Naive thymus-derived CD4-positive, alpha-beta T cell (primary cell): ENCODE measurements around the gene HOXD11. TPM values are rescaled to one million over a fixed set of nuclear protein-coding genes. Genes with fewer than 3 reads are reported as not detected.

Experiments
- ATAC-seq: fragments of 150-1000 bp; cut with Tn5 transposase; 2 replicates; pipeline ENCODE4 v1.10.0; 2021; ENCODE audit warnings: mild to moderate bottlenecking, moderate library complexity
- CTCF ChIA-PET: fragments of 350-600 bp; sonication (Branson Sonifier 250); formaldehyde crosslinking; loops from one replicate; lab custom pipeline; 2021; ENCODE audit warnings: antibody characterized with exemption; lab: Charles Lee
- POLR2A ChIA-PET: fragments of 350-600 bp; sonication (Branson Sonifier 250); formaldehyde crosslinking; loops from one replicate; lab custom pipeline; 2021; ENCODE audit warnings: antibody characterized with exemption, inconsistent platforms; lab: Charles Lee
- DNase-seq, 9 donors: peaks; one replicate each; pipeline versions ENCODE4 v3.0.0 to v3.0.0-alpha.2; 2020 to 2022; ENCODE audit warnings: mixed read lengths in 1 of 9
- H3K27ac ChIP-seq: one replicate; pipeline ENCODE4 v1.7.0; 2013; ENCODE audit warnings: mild to moderate bottlenecking, low read depth, low read length, moderate library complexity
- H3K27me3 ChIP-seq, 2 donors: one replicate each; pipeline ENCODE4 v1.7.0; 2013; ENCODE audit warnings: low read length in 2 of 2, mild to moderate bottlenecking in 2 of 2, moderate library complexity in 2 of 2; ENCODE audit not compliant: control insufficient read depth in 2 of 2, insufficient read depth in 2 of 2
- H3K36me3 ChIP-seq, 3 experiments: 1 replicate in 2 of 3; 2 replicates in 1 of 3; pipeline ENCODE4 v1.7.0; 2013; ENCODE audit warnings: low read length in 3 of 3, mild to moderate bottlenecking in 3 of 3, moderate library complexity in 1 of 3; ENCODE audit not compliant: insufficient read depth in 3 of 3, control insufficient read depth in 2 of 3
- H3K4me1 ChIP-seq, 2 donors: one replicate each; pipeline ENCODE4 v1.7.0; 2013; ENCODE audit warnings: low read length in 2 of 2, mild to moderate bottlenecking in 2 of 2, moderate library complexity in 1 of 2; ENCODE audit not compliant: control insufficient read depth in 2 of 2, insufficient read depth in 2 of 2
- H3K4me3 ChIP-seq: 2 replicates; pipeline ENCODE4 v1.7.0; 2013; ENCODE audit warnings: mild to moderate bottlenecking, low read length
- H3K9me3 ChIP-seq, 3 experiments: 1 replicate in 2 of 3; 2 replicates in 1 of 3; pipeline ENCODE4 v1.7.0; 2013; ENCODE audit warnings: low read length in 3 of 3; ENCODE audit not compliant: control insufficient read depth in 2 of 3
- H3K27ac Mint-ChIP-seq, 9 donors: one replicate each; pipeline ENCODE4 v1.8.0; 2020 to 2022; ENCODE audit warnings: mixed read lengths in 9 of 9, mild to moderate bottlenecking in 8 of 9, moderate library complexity in 5 of 9, inconsistent platforms in 2 of 9
- H3K27me3 Mint-ChIP-seq, 5 donors: one replicate each; pipeline ENCODE4 v1.8.0; 2021 to 2022; ENCODE audit warnings: mixed read lengths in 5 of 5, mild to moderate bottlenecking in 1 of 5
- H3K36me3 Mint-ChIP-seq, 5 donors: one replicate each; pipeline ENCODE4 v1.8.0; 2020 to 2022; ENCODE audit warnings: mixed read lengths in 5 of 5, mild to moderate bottlenecking in 3 of 5, inconsistent platforms in 1 of 5
- H3K4me1 Mint-ChIP-seq, 7 donors: one replicate each; pipeline ENCODE4 v1.8.0; 2020 to 2022; ENCODE audit warnings: mixed read lengths in 7 of 7, mild to moderate bottlenecking in 3 of 7, inconsistent platforms in 1 of 7
- H3K4me3 Mint-ChIP-seq, 10 donors: one replicate each; pipeline ENCODE4 v1.8.0; 2020 to 2022; ENCODE audit warnings: mild to moderate bottlenecking in 10 of 10, mixed read lengths in 10 of 10, moderate library complexity in 6 of 10, inconsistent platforms in 2 of 10
- H3K9me3 Mint-ChIP-seq, 11 donors: one replicate each; pipeline ENCODE4 v1.8.0; 2020 to 2022; ENCODE audit warnings: mixed read lengths in 11 of 11, mild to moderate bottlenecking in 4 of 11, inconsistent platforms in 1 of 11, moderate library complexity in 1 of 11
- intact Hi-C, 2 donors: fragments of 100-400 bp; cut with micrococcal nuclease; formaldehyde crosslinking; loops; one replicate each; pipeline ENCODE4 v1.15.1; 2023
- polyA plus RNA-seq, 2 donors: library from polyadenylated mRNA; unstranded; fragments of 300-500 nt; fragmentation: Illumina TruSeq; gene quantifications; one replicate each; pipeline ENCODE4 v1.2.3, GENCODE V29; 2021
- total RNA-seq, 6 experiments: library from RNA in 5 of 6; stranded (reverse) in 5 of 6; gene quantifications; 1 replicate in 5 of 6; 2 replicates in 1 of 6; pipeline ENCODE4 v1.2.3 and lab custom pipeline; 2021 to 2026

HOXD11 gene
- total and polyA plus RNA-seq, 7 experiments from 2014 or later, result not detected

DNA sequence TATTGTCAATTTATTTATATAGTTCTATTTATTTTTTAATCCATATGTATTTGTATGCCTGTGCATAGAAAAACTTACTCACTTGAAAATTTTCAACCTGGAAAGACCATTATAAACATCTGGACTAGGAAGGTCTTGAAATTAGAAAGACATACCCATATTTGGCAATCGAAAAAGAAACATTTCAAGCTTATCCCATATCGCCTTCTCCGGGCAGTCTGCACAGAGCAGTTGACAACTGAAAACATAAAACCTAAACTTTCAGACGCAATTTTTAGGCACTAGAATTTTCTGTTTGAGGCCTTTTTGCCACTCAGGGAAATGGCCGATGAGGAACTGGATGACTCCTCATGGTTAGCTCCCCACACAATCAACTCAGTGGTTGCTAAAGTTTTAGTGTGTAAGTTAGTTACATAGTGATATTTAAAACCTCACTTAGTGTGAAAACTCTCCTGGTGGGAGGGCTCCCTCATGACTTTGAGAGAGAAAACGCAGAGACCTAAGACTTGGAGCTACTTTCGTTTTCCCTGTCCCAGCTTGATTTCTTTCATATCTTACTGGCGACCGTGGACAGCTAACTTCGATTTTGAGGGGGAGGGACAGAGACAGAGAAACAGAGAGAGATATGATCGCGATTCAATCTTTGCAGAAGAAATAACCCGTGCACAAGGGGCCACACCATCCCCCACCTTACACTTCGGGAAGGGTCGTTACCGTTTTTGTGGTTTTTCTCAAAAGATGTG lies 10.7 kb upstream of the HOXD11 start:
- DNase-seq, result no peak
- no peak for ATAC-seq
- intact Hi-C loops, result loop anchor here (2.0 to 5.0 kb wide), 5 partner anchors 36 to 1394 kb away; no protein-coding TSS in a partner anchor
- Histone ChIP-seq H3K27me3 (peaks cover 43 to 59% of the 10 kb centered on the region in 2 donors), H3K27ac (no peak overlapping the region), H3K4me1 (peaks cover 14 to 18% of the 10 kb centered on the region in 2 donors), H3K4me3 (peak overlapping the region; percentile 35), H3K36me3 (no peaks in the 10 kb centered on the region), H3K9me3 (peaks cover 0 to 4% (median 0%) of the 10 kb centered on the region in 3 experiments)
- peak overlapping the region; percentile 72 to 86 (median 76) for H3K4me3 Mint-ChIP-seq
- CTCF ChIA-PET, result interaction anchor here (0.5 to 1.9 kb wide), 4 partner anchors 59 to 845 kb away, joined by 3 to 6 read pairs (median 4); no protein-coding TSS in a partner anchor
- H3K27me3 Mint-ChIP-seq, result peaks cover 78 to 88% (median 81%) of the 10 kb centered on the region in 5 donors
- POLR2A ChIA-PET, result interaction anchor here (0.6 to 0.9 kb wide), 3 partner anchors 24 to 415 kb away, joined by 3 read pairs; partner anchors contain the start of gene LNPK
- H3K27ac Mint-ChIP-seq, result peak overlapping the region in 1 of 9 donors; percentile 0
- peaks cover 24 to 43% (median 36%) of the 10 kb centered on the region in 7 donors for H3K4me1 Mint-ChIP-seq
- peaks cover 0 to 6% (median 4%) of the 10 kb centered on the region in 5 donors for H3K36me3 Mint-ChIP-seq
- peaks cover 0 to 40% (median 10%) of the 10 kb centered on the region in 11 donors for H3K9me3 Mint-ChIP-seq

DNA sequence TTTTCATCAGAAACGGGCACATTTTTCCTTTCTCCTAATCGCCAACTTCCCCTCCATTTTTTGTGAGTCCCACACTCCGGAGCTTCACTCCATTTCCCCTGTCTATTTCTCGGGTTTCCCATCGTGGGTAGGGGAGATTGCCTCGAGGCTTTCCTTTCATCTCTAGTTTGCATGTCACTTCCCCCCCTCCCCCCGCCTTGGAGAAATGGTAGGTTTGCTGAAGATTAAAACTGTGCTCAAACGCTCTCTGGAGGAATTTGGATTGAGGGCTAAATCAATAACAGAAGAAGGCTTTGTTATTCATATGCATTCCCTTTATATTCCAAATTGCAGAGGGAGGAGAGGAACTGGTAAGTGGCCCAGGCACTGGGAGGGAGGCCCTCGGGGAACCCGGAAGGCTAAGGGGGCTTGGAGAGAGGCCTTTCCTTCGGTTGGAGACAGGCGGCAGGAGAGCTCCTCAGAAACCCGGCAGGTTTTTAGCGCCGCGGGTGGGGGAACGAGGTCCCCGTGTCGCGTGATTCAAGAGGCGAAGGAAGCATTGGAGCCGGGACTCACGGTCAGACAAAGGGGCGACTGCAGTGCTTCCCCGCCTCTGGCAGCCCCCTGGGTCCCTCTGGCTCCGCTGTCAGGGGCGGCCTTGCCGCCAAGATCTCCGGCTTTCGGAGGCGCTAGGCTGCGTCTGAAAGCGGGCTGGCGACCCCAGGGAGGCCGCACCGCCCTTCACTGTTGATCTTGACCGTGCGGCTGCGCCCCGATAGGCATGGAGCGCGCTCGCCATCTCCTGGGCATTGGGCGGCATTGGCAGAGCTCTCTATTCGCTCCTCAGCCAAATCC lies 9.9 kb upstream of the HOXD11 start:
- H3K9me3 Mint-ChIP-seq, result peaks cover 0 to 33% (median 7%) of the 10 kb centered on the region in 11 donors
- ATAC-seq, result peak; percentile 81
- H3K36me3 Mint-ChIP-seq, result peaks cover 0 to 5% (median 0%) of the 10 kb centered on the region in 5 donors
- intact Hi-C loops, result loop anchor here (1.0 to 5.0 kb wide), 9 partner anchors 35 to 1395 kb away; partner anchors contain the start of gene LNPK (in 1 of the 2)
- peak overlapping the region; percentile 72 to 86 (median 76) for H3K4me3 Mint-ChIP-seq
- Histone ChIP-seq H3K36me3 (no peaks in the 10 kb centered on the region), H3K27me3 (peaks cover 38 to 60% of the 10 kb centered on the region in 2 donors), H3K27ac (no peak overlapping the region), H3K4me1 (peaks cover 14 to 18% of the 10 kb centered on the region in 2 donors), H3K9me3 (peaks cover 0 to 4% (median 0%) of the 10 kb centered on the region in 3 experiments), H3K4me3 (peak overlapping the region; percentile 35)
- POLR2A ChIA-PET, result interaction anchor here (0.6 to 1.2 kb wide), 2 partner anchors 23 to 407 kb away, joined by 3 to 4 read pairs; no protein-coding TSS in a partner anchor
- peak in 4 of 9 donors; percentile 47 to 63 (median 59) for DNase-seq
- CTCF ChIA-PET, result interaction anchor here (0.7 to 1.9 kb wide), 7 partner anchors 407 to 846 kb away, joined by 3 to 25 read pairs (median 5); no protein-coding TSS in a partner anchor
- H3K4me1 Mint-ChIP-seq, result peaks cover 17 to 35% (median 29%) of the 10 kb centered on the region in 7 donors
- H3K27ac Mint-ChIP-seq, result peak overlapping the region in 1 of 9 donors; percentile 30
- peaks cover 78 to 88% (median 81%) of the 10 kb centered on the region in 5 donors for H3K27me3 Mint-ChIP-seq

DNA sequence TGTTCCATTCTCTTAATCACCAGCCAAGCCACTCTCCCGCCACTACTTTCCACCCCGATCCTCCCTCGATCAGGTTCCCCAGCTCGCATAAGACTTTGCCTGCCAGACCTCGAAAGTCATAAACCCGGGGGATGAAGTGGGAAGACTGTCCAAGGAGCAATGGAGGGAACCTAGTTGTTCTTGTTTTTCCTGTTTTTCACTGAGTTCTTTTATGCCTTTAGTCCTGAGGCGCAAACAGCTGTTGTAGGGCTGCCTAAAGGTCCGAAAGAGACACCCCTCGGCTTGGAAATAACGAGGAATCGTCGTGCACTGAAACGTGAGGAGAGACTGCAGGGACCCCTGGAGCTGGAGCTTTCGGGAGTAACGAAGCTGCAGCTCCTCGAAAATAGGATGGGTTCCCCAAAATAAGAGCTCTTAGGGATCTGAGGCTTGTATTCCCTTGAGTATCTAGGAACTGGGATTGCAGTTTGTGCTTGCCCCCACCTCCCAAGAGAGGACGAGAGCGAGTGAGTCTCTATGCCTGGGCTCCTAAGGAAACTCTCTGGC lies 9.2 kb upstream of the HOXD11 start:
- Mint-ChIP-seq H3K4me3 (peak overlapping the region; percentile 72 to 86 (median 76)), H3K4me1 (peaks cover 17 to 35% (median 29%) of the 10 kb centered on the region in 7 donors), H3K27ac (peak overlapping the region in 1 of 9 donors; percentile 30), H3K36me3 (peaks cover 0 to 5% (median 0%) of the 10 kb centered on the region in 5 donors), H3K9me3 (peaks cover 0 to 33% (median 7%) of the 10 kb centered on the region in 11 donors), H3K27me3 (peaks cover 84 to 94% (median 88%) of the 10 kb centered on the region in 5 donors)
- Histone ChIP-seq H3K27me3 (peaks cover 38 to 67% of the 10 kb centered on the region in 2 donors), H3K4me1 (peaks cover 14 to 18% of the 10 kb centered on the region in 2 donors), H3K27ac (no peak overlapping the region), H3K4me3 (peak overlapping the region; percentile 35), H3K36me3 (no peaks in the 10 kb centered on the region), H3K9me3 (peaks cover 0 to 4% (median 0%) of the 10 kb centered on the region in 3 experiments)
- ATAC-seq (no peak), DNase-seq (no peak)
- POLR2A ChIA-PET, result interaction anchor here (1.2 kb wide), 1 partner anchor 408 kb away, joined by 4 read pairs; no protein-coding TSS in a partner anchor
- intact Hi-C loops, result loop anchor here (1.0 to 5.0 kb wide), 10 partner anchors 19 to 1396 kb away; partner anchors contain the start of gene LNPK (in 1 of the 2)
- CTCF ChIA-PET, result interaction anchor here (0.7 to 1.8 kb wide), 4 partner anchors 408 to 847 kb away, joined by 4 to 25 read pairs (median 6); no protein-coding TSS in a partner anchor

DNA sequence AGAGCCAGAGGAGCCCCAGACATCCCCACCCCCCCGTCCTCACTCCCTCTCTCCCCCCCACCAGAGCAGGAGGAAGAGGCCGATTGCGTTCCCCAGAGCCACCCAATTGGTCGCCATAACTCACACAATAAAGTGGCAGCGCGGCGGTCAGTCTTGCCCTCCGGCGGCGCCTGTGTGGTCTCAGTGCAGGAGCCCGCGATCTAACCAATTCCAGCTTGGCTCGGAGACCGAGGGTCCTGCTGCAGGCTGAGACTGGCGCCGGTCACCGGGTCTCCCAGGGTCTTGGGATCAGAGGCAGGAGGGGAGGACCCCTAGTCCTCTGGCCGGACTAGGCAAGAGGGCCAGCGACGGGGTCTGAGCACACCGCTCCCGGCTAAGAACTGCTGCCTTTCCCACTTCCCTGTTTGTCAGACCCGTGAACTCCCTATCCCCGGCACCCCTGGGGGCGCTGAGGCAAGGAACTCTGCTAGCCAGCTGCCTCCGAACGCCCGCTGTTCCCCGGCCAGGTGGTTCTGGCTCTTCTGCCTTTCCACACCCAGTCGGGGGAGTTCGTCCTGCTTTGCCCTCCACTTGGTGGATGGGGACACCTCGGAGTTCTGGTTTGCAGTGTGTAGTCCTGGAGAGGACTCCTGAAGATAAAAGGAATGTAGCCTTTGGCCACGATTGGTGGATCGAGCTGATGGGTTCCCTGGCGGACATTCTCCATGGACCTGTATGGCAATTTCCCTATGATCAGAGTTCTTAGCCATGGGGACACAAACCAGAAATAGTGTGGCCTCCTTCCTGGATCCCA lies 8.5 kb upstream of the HOXD11 start:
- peaks cover 14 to 29% (median 25%) of the 10 kb centered on the region in 7 donors for H3K4me1 Mint-ChIP-seq
- Histone ChIP-seq H3K27me3 (peaks cover 42 to 68% of the 10 kb centered on the region in 2 donors), H3K27ac (no peak overlapping the region), H3K4me1 (peaks cover 12 to 14% of the 10 kb centered on the region in 2 donors), H3K36me3 (no peaks in the 10 kb centered on the region), H3K9me3 (no peaks in the 10 kb centered on the region), H3K4me3 (no peak overlapping the region)
- peaks cover 0 to 37% (median 7%) of the 10 kb centered on the region in 11 donors for H3K9me3 Mint-ChIP-seq
- ChIA-PET POLR2A (interaction anchor here (1.2 kb wide), 1 partner anchor 408 kb away, joined by 4 read pairs; no protein-coding TSS in a partner anchor), CTCF (interaction anchor here (1.1 to 1.8 kb wide), 2 partner anchors 409 to 847 kb away, joined by 5 to 25 read pairs; no protein-coding TSS in a partner anchor)
- intact Hi-C loops, result loop anchor here in 1 of 2 donors (2.0 to 5.0 kb wide), 3 partner anchors 20 to 1396 kb away; no protein-coding TSS in a partner anchor
- H3K4me3 Mint-ChIP-seq, result peak overlapping the region in 3 of 10 donors; percentile 24 to 75 (median 72)
- ATAC-seq (no peak), DNase-seq (no peak)
- peak overlapping the region in 1 of 9 donors; percentile 40 for H3K27ac Mint-ChIP-seq
- H3K36me3 Mint-ChIP-seq, result peaks cover 0 to 5% (median 0%) of the 10 kb centered on the region in 5 donors
- peaks cover 85 to 95% (median 90%) of the 10 kb centered on the region in 5 donors for H3K27me3 Mint-ChIP-seq

DNA sequence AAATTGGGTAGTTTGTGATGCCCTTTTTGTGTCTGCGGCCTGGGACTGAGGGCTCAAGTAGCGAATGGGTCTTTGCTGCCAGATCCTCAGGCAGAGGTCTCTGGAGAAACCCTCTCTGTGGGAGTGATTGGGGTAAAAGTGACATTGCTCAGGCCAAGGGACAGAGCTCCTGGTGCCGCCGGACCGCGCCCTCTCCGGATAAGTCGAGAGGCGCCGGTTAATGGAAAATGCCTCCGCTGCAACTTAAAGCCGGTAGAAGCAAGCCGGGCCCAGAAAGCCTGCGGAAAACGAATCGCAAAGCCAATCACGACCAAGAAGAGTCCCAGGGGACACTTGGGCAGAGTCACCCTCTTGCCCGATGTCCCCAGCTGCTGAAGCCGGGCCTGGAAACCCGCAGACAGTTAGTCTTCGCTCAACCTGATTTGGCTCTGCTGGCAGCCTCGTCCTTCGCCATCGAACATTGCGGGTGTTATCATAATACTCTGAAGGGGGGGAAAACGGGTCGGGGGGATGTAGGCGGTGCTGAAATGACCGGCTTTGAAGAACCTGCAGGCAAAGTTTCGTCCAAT lies 7.8 kb upstream of the HOXD11 start:
- H3K27ac ChIP-seq, result no peak overlapping the region
- peaks cover 41 to 67% of the 10 kb centered on the region in 2 donors for H3K27me3 ChIP-seq
- ATAC-seq (no peak), DNase-seq (no peak)
- peaks cover 10 to 14% of the 10 kb centered on the region in 2 donors for H3K4me1 ChIP-seq
- peaks cover 14 to 28% (median 22%) of the 10 kb centered on the region in 7 donors for H3K4me1 Mint-ChIP-seq
- intact Hi-C loops, result loop anchor here in 1 of 2 donors (2.0 to 5.0 kb wide), 3 partner anchors 20 to 1397 kb away; no protein-coding TSS in a partner anchor
- H3K27ac Mint-ChIP-seq, result peak overlapping the region in 3 of 9 donors; percentile 29 to 45 (median 40)
- H3K36me3 ChIP-seq, result no peaks in the 10 kb centered on the region
- peak overlapping the region in 3 of 10 donors; percentile 17 to 24 (median 20) for H3K4me3 Mint-ChIP-seq
- H3K9me3 Mint-ChIP-seq, result peaks cover 0 to 32% (median 2%) of the 10 kb centered on the region in 11 donors
- peaks cover 85 to 95% (median 90%) of the 10 kb centered on the region in 5 donors for H3K27me3 Mint-ChIP-seq
- ChIA-PET CTCF (no interaction called here), POLR2A (no interaction called here)
- H3K4me3 ChIP-seq, result no peak overlapping the region
- H3K36me3 Mint-ChIP-seq, result peaks cover 0 to 5% (median 0%) of the 10 kb centered on the region in 5 donors
- H3K9me3 ChIP-seq, result no peaks in the 10 kb centered on the region
